A549 treated with CpdA at 1 μM for 4 hours (cell line): Measurements from ENCODE around the gene DYNC2I2. TPM values are rescaled to one million over a fixed set of nuclear protein-coding genes. Genes with fewer than 3 reads are reported as not detected.

ENCODE experiments used
- total RNA-seq: library from RNA; stranded (reverse); fragments of 200-300 nt; extraction: Qiagen RNA extraction; gene quantifications from 5 replicates; pipeline ENCODE4 v1.2.3, GENCODE V29; 2022; ENCODE audit warnings: low read depth

Gene DYNC2I2
- 98.4 to 143 TPM (median 130 TPM) in 5 replicates for total RNA-seq

GRCh38 chr9:128656416-128657343 is at the start of gene DYNC2I2:
TSS of gene DYNC2I2 (minus strand) at chr9:128656847. CDS start at chr9:128656726, 121 bp downstream.

GRCh38 chr9:128702445-128702948 is 45.9 kb upstream of the DYNC2I2 start, which contains the start of gene PKN3:
TSS of gene PKN3 (plus strand) at chr9:128702503. CDS start at chr9:128702916, 413 bp downstream.

GRCh38 chr9:128688501-128689292 is 32.0 kb upstream of the DYNC2I2 start, which contains the start of gene SET:
TSS of gene SET (plus strand) at chr9:128689222. CDS start at chr9:128689583, 361 bp downstream.

Other genes with a start within 250 kb of the DYNC2I2 start
- gene CERCAM, start 236.0 kb downstream of the DYNC2I2 start, total RNA-seq = 31.8 to 43.4 TPM (median 33.7 TPM) in 5 replicates
- gene ODF2, start 200.8 kb downstream of the DYNC2I2 start, total RNA-seq = 27.5 to 30.1 TPM (median 29.0 TPM) in 5 replicates
- gene GLE1, start 152.1 kb downstream of the DYNC2I2 start, total RNA-seq = 31.8 to 34.6 TPM (median 32.8 TPM) in 5 replicates
- 137 to 150 TPM (median 142 TPM) in 5 replicates for gene SPTAN1, start 104.3 kb downstream of the DYNC2I2 start, total RNA-seq
- gene SET, start 32.4 kb upstream of the DYNC2I2 start, total RNA-seq = 408 to 577 TPM (median 430 TPM) in 5 replicates
- 11.7 to 17.4 TPM (median 14.6 TPM) in 5 replicates for gene PKN3, start 45.7 kb upstream of the DYNC2I2 start, total RNA-seq
- 60.2 to 92.8 TPM (median 83.7 TPM) in 5 replicates for gene ZDHHC12, start 67.3 kb upstream of the DYNC2I2 start, total RNA-seq
- gene ZER1, start 115.1 kb upstream of the DYNC2I2 start, total RNA-seq = 14.7 to 17.0 TPM (median 15.1 TPM) in 5 replicates
- gene TBC1D13, start 130.4 kb upstream of the DYNC2I2 start, total RNA-seq = 18.3 to 23.3 TPM (median 21.4 TPM) in 5 replicates
- 13.5 to 31.4 TPM (median 28.3 TPM) in 5 replicates for gene ENDOG, start 161.7 kb upstream of the DYNC2I2 start, total RNA-seq
- 26.3 to 46.9 TPM (median 37.4 TPM) in 5 replicates for gene SPOUT1, start 172.9 kb upstream of the DYNC2I2 start, total RNA-seq
- gene KYAT1, start 225.1 kb upstream of the DYNC2I2 start, total RNA-seq = 7.7 to 8.8 TPM (median 8.1 TPM) in 5 replicates
- 36.1 to 43.2 TPM (median 42.1 TPM) in 5 replicates for gene LRRC8A, start 225.3 kb upstream of the DYNC2I2 start, total RNA-seq